Gastrocnemius medialis (tissue), 4 donors: ENCODE results near the gene CFAP20.

Experiments used
- POLR2A ChIP-seq, 2 donors: fragments of 450-650 bp; IDR thresholded peaks; one replicate each; pipeline ENCODE4 v1.6.1; 2017; ENCODE audit warnings: antibody characterized with exemption in 2 of 2, mild to moderate bottlenecking in 2 of 2, moderate library complexity in 2 of 2
- TF ChIP-seq, protein P1 (sequence below), 5 experiments: fragments of 450-650 bp in 3 of 5; fragments of 200-600 bp in 2 of 5; sonication (generic) in 2 of 5; IDR thresholded peaks in 4 of 5; conservative IDR thresholded peaks in 1 of 5; 1 replicate in 4 of 5; 2 replicates in 1 of 5; pipeline ENCODE4 v1.5.1; 2016 to 2019; ENCODE audit warnings: antibody characterized with exemption in 5 of 5, mild to moderate bottlenecking in 3 of 5, moderate library complexity in 3 of 5

DNA sequence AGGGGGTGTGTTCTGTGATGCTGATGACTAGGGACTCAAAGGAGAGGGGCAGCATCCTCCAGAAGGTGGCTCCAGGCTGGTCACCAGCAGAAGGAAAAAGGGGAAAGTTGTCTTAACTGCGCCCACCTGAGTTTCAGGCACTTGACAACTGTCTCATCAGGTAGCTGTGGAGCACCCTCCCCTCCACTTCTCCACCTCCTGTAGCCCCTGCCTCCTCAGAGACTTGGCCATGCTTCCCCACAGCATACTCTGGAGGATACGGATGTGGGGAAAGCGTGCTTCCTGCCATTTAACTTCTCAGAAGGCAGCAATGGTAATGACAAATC lies 17.9 kb downstream of the CFAP20 start:
- TF ChIP-seq, protein P1, sequence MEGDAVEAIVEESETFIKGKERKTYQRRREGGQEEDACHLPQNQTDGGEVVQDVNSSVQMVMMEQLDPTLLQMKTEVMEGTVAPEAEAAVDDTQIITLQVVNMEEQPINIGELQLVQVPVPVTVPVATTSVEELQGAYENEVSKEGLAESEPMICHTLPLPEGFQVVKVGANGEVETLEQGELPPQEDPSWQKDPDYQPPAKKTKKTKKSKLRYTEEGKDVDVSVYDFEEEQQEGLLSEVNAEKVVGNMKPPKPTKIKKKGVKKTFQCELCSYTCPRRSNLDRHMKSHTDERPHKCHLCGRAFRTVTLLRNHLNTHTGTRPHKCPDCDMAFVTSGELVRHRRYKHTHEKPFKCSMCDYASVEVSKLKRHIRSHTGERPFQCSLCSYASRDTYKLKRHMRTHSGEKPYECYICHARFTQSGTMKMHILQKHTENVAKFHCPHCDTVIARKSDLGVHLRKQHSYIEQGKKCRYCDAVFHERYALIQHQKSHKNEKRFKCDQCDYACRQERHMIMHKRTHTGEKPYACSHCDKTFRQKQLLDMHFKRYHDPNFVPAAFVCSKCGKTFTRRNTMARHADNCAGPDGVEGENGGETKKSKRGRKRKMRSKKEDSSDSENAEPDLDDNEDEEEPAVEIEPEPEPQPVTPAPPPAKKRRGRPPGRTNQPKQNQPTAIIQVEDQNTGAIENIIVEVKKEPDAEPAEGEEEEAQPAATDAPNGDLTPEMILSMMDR (IDR thresholded peaks at IDR 0.05 in 4 of 5, conservative IDR thresholded peaks at IDR 0.05 in 1 of 5): no peak
- TF ChIP-seq POLR2A (IDR thresholded peaks at IDR 0.05): no peak
